ENCODE results near the gene TOP3A. TPM values are rescaled to one million over a fixed set of nuclear protein-coding genes. Genes with fewer than 3 reads are reported as not detected.

The TOP3A gene
- total RNA-seq, 1 experiment from 2014 or later = 56.1 TPM

GRCh38 chr17:18363101-18364049 is 48.6 kb upstream of the TOP3A start, which contains the start of gene SHMT1 (continued):
- TF ChIP-seq, protein P1, sequence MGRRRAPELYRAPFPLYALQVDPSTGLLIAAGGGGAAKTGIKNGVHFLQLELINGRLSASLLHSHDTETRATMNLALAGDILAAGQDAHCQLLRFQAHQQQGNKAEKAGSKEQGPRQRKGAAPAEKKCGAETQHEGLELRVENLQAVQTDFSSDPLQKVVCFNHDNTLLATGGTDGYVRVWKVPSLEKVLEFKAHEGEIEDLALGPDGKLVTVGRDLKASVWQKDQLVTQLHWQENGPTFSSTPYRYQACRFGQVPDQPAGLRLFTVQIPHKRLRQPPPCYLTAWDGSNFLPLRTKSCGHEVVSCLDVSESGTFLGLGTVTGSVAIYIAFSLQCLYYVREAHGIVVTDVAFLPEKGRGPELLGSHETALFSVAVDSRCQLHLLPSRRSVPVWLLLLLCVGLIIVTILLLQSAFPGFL (CRISPR knock-in tag; IDR thresholded peaks at IDR 0.05; ENCODE audit: borderline replicate concordance) = no peak
- no peak; the same call in 1 of the 2 replicates for TF ChIP-seq TEAD1 (CRISPR knock-in tag; IDR thresholded peaks at IDR 0.05)
- TF ChIP-seq ATF2 (CRISPR knock-in tag; IDR thresholded peaks at IDR 0.05; ENCODE audit: borderline replicate concordance, low read depth) = no peak
- TF ChIP-seq ZNF671 (CRISPR knock-in tag; IDR thresholded peaks at IDR 0.05) = no peak
- no peak for TF ChIP-seq CREB1 (CRISPR knock-in tag; IDR thresholded peaks at IDR 0.05)
- TF ChIP-seq E2F5 (CRISPR knock-in tag; IDR thresholded peaks at IDR 0.05) = peak; percentile 90; the same call in 1 of the 2 replicates
- peak; percentile 94 for TF ChIP-seq ETV6 (CRISPR knock-in tag; IDR thresholded peaks at IDR 0.05)
- TF ChIP-seq CREM (CRISPR knock-in tag; IDR thresholded peaks at IDR 0.05) = peak; percentile 46; the same call in 1 of the 2 replicates
- TF ChIP-seq PRRX2 (CRISPR knock-in tag; IDR thresholded peaks at IDR 0.05) = no peak
- peak; percentile 97 for TF ChIP-seq USF1 (CRISPR knock-in tag; IDR thresholded peaks at IDR 0.05)
- TF ChIP-seq MYBL2 (CRISPR knock-in tag; IDR thresholded peaks at IDR 0.05) = peak; percentile 94; the same call in 1 of the 2 replicates
- TF ChIP-seq KAT7 (CRISPR knock-in tag; IDR thresholded peaks at IDR 0.05; ENCODE audit: borderline replicate concordance) = 0 out of 2 replicates have a peak, but pooled peaks have one; percentile 22
- no peak for TF ChIP-seq NR1H2 (CRISPR knock-in tag; IDR thresholded peaks at IDR 0.05)
- 0 out of 2 replicates have a peak, but pooled peaks have one; percentile 5 for TF ChIP-seq GABPB1 (CRISPR knock-in tag; IDR thresholded peaks at IDR 0.05)
- no peak for TF ChIP-seq PRDM15 (CRISPR knock-in tag; IDR thresholded peaks at IDR 0.05)
- TF ChIP-seq NR2C2 (CRISPR knock-in tag; IDR thresholded peaks at IDR 0.05) = no peak
- TF ChIP-seq GRHL2 (CRISPR knock-in tag; IDR thresholded peaks at IDR 0.05; ENCODE audit: insufficient replicate concordance, severe bottlenecking) = no peak
- TF ChIP-seq ZNF263 (CRISPR knock-in tag; IDR thresholded peaks at IDR 0.05; ENCODE audit: low read depth) = no peak
- TF ChIP-seq, protein P2, sequence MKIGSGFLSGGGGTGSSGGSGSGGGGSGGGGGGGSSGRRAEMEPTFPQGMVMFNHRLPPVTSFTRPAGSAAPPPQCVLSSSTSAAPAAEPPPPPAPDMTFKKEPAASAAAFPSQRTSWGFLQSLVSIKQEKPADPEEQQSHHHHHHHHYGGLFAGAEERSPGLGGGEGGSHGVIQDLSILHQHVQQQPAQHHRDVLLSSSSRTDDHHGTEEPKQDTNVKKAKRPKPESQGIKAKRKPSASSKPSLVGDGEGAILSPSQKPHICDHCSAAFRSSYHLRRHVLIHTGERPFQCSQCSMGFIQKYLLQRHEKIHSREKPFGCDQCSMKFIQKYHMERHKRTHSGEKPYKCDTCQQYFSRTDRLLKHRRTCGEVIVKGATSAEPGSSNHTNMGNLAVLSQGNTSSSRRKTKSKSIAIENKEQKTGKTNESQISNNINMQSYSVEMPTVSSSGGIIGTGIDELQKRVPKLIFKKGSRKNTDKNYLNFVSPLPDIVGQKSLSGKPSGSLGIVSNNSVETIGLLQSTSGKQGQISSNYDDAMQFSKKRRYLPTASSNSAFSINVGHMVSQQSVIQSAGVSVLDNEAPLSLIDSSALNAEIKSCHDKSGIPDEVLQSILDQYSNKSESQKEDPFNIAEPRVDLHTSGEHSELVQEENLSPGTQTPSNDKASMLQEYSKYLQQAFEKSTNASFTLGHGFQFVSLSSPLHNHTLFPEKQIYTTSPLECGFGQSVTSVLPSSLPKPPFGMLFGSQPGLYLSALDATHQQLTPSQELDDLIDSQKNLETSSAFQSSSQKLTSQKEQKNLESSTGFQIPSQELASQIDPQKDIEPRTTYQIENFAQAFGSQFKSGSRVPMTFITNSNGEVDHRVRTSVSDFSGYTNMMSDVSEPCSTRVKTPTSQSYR (CRISPR knock-in tag; IDR thresholded peaks at IDR 0.05) = no peak
- peak; percentile 76; the same call in 1 of the 2 replicates for TF ChIP-seq ZBTB21 (CRISPR knock-in tag; IDR thresholded peaks at IDR 0.05; ENCODE audit: borderline replicate concordance)
- TF ChIP-seq ZNF232 (CRISPR knock-in tag; IDR thresholded peaks at IDR 0.05) = peak; percentile 92; the same call in 1 of the 2 replicates
- peak; percentile 89 for TF ChIP-seq SP1 (CRISPR knock-in tag; conservative IDR thresholded peaks at IDR 0.05)
- no peak for TF ChIP-seq TEAD4 (CRISPR knock-in tag; IDR thresholded peaks at IDR 0.05)
- no peak for TF ChIP-seq ZSCAN18 (CRISPR knock-in tag; IDR thresholded peaks at IDR 0.05)
- no peak for TF ChIP-seq RELA (CRISPR knock-in tag; IDR thresholded peaks at IDR 0.05; ENCODE audit: borderline replicate concordance)
- TF ChIP-seq ZNF396 (CRISPR knock-in tag; IDR thresholded peaks at IDR 0.05; ENCODE audit: borderline replicate concordance) = no peak

Data from WTC11 (cell line).